Esophagus squamous epithelium (tissue), 5 donors: ENCODE results near the gene MSH2. TPM values are rescaled to one million over a fixed set of nuclear protein-coding genes. Genes with fewer than 3 reads are reported as not detected.

Source experiments
- DNase-seq: peaks from one replicate; lab custom pipeline; 2025; lab: John Stamatoyannopoulos, UW
- H3K27ac ChIP-seq, 4 donors: fragments of 200-600 bp; sonication (generic); one replicate each; pipeline ENCODE4 v1.5.1; 2016 to 2019; ENCODE audit warnings: mild to moderate bottlenecking in 1 of 4
- H3K27me3 ChIP-seq, 4 donors: fragments of 200-600 bp; sonication (generic); 1 replicate in 3 of 4; 2 replicates in 1 of 4; pipeline versions ENCODE4 v1.5.1 to v1.6.0; 2017 to 2021; ENCODE audit warnings: antibody characterized with exemption in 1 of 4
- H3K36me3 ChIP-seq, 3 donors: fragments of 200-600 bp; sonication (generic); one replicate each; pipeline ENCODE4 v1.5.1; 2016 to 2019
- H3K4me1 ChIP-seq, 3 donors: fragments of 200-600 bp; sonication (generic); one replicate each; pipeline ENCODE4 v1.5.1; 2017 to 2019
- H3K4me3 ChIP-seq, 4 donors: fragments of 200-600 bp; sonication (generic); 1 replicate in 3 of 4; 2 replicates in 1 of 4; pipeline ENCODE4 v1.5.1; 2016 to 2019; ENCODE audit warnings: mild to moderate bottlenecking in 2 of 4, moderate library complexity in 1 of 4
- H3K9me3 ChIP-seq, 3 donors: fragments of 200-600 bp; sonication (generic); one replicate each; pipeline ENCODE4 v1.5.1; 2016 to 2019
- POLR2A ChIP-seq, 4 donors: fragments of 450-650 bp; IDR thresholded peaks; one replicate each; pipeline ENCODE4 v1.6.1; 2017; ENCODE audit warnings: antibody characterized with exemption in 4 of 4, mild to moderate bottlenecking in 4 of 4, moderate library complexity in 3 of 4
- WGBS, 2 donors: methylation state at CpG; one replicate each; pipeline ENCODE4 v1.1.5; 2018; 5-methylcytosine and 5-hydroxymethylcytosine counted together
- intact Hi-C: fragments of 100-400 bp; cut with DNase I; formaldehyde crosslinking; loops from one replicate; pipeline ENCODE4 v1.15.0; 2022
- total RNA-seq, 4 donors: library from RNA; depleted of rRNA; stranded (reverse); fragments of >200 nt; gene quantifications; one replicate each; pipeline ENCODE4 v1.1.0, GENCODE V29; 2016
- TF ChIP-seq, protein P1 (sequence below), 6 experiments: fragments of 450-650 bp in 4 of 6; fragments of 200-600 bp in 2 of 6; sonication (generic) in 2 of 6; IDR thresholded peaks; one replicate each; pipeline ENCODE4 v1.5.1; 2016 to 2019; ENCODE audit warnings: antibody characterized with exemption in 6 of 6, mild to moderate bottlenecking in 4 of 6, moderate library complexity in 4 of 6
- donor health status: DM: yes; HTN: yes; CAD: no.

The MSH2 gene
- total RNA-seq, 4 donors from 2014 or later = 8.3 to 14.4 (median 12.3) TPM

DNA sequence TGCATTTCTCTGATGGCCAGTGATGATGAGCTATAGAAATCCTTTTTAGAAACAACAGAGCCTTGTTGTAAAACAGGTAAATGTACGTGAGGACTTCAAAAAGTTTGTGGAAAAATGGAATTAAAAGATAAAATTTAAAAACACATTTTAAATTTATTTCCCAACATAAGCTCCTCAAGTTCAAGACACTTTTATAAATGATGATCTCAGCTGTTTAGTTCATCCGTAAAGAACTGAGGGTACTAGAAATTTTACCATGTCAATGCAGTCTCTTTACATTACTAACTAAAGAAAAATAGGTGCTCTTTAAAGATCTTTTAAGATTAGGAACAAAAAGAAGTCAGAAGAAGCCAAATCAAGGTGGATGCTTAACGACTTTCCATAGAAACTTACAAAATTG is 52.5 kb downstream of the MSH2 start:
- TF ChIP-seq, protein P1, sequence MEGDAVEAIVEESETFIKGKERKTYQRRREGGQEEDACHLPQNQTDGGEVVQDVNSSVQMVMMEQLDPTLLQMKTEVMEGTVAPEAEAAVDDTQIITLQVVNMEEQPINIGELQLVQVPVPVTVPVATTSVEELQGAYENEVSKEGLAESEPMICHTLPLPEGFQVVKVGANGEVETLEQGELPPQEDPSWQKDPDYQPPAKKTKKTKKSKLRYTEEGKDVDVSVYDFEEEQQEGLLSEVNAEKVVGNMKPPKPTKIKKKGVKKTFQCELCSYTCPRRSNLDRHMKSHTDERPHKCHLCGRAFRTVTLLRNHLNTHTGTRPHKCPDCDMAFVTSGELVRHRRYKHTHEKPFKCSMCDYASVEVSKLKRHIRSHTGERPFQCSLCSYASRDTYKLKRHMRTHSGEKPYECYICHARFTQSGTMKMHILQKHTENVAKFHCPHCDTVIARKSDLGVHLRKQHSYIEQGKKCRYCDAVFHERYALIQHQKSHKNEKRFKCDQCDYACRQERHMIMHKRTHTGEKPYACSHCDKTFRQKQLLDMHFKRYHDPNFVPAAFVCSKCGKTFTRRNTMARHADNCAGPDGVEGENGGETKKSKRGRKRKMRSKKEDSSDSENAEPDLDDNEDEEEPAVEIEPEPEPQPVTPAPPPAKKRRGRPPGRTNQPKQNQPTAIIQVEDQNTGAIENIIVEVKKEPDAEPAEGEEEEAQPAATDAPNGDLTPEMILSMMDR (IDR thresholded peaks at IDR 0.05) = no peak
- no peak for TF ChIP-seq POLR2A (IDR thresholded peaks at IDR 0.05)

DNA sequence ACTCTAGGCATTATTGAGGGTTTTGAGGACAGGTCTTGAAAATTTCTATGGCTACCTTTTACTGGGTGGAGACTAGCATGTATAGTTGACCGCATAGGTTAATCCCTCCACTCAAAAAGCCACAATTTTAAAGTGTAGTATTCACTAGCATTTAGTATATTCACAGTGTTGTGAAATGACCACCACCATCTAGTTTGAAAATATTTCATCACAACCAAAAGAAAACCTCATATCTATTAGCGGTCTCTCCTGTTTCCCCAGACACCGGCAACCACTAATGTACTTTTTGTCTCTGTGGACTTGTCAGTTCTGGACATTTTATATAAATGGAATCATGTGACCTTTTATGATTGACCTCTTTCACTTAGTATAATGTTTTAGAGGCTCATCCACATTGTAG is 53.9 kb downstream of the MSH2 start:
- H3K27ac ChIP-seq = no peak overlapping the region
- no peaks in the 10 kb centered on the region for H3K27me3 ChIP-seq
- H3K4me1 ChIP-seq = no peaks in the 10 kb centered on the region
- DNase-seq = no peak
- H3K36me3 ChIP-seq = peaks cover 0 to 4% (median 0%) of the 10 kb centered on the region in 3 donors
- intact Hi-C loops = no loop called here
- H3K4me3 ChIP-seq = no peak overlapping the region
- no peaks in the 10 kb centered on the region for H3K9me3 ChIP-seq
- TF ChIP-seq, protein P1 (IDR thresholded peaks at IDR 0.05) = no peak
- TF ChIP-seq POLR2A (IDR thresholded peaks at IDR 0.05) = no peak
- 92 to 93% methylated on average over 3 of the region's 3 CpGs for WGBS, 2 donors

More for the DNA sequence above, 52.5 kb downstream of the MSH2 start:
- Histone ChIP-seq H3K4me3 (no peak overlapping the region), H3K36me3 (peaks cover 0 to 13% (median 0%) of the 10 kb centered on the region in 3 donors), H3K4me1 (no peaks in the 10 kb centered on the region), H3K27me3 (no peaks in the 10 kb centered on the region), H3K27ac (no peak overlapping the region), H3K9me3 (no peaks in the 10 kb centered on the region)
- intact Hi-C loops = no loop called here
- DNase-seq = no peak
- WGBS, 2 donors = 90 to 92% methylated on average over 3 of the region's 3 CpGs

DNA sequence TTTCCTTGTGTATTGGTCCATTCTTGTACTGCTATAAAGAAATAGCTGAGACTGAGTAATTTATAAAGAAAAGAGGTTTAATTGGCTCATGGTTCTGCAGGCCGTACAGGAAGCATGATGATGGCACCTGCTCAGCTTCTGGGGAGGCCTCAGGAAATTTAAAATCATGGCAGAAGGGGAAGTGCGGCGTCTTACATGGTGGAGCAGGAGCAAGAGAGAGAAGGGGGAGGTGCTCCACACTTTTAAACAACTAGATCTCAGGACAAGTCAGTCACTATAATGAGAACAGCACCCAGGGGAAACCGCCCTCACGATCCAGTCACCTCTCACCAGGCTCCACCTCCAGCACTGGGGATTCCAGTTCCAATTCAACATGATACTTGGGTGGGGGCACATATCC is 54.3 kb downstream of the MSH2 start:
- H3K9me3 ChIP-seq = no peaks in the 10 kb centered on the region
- H3K4me1 ChIP-seq = no peaks in the 10 kb centered on the region
- no peak overlapping the region for H3K27ac ChIP-seq
- intact Hi-C loops = no loop called here
- H3K4me3 ChIP-seq = no peak overlapping the region
- peaks cover 0 to 4% (median 0%) of the 10 kb centered on the region in 3 donors for H3K36me3 ChIP-seq
- DNase-seq = no peak
- no peak for TF ChIP-seq POLR2A (IDR thresholded peaks at IDR 0.05)
- TF ChIP-seq, protein P1 (IDR thresholded peaks at IDR 0.05) = no peak
- 92 to 95% methylated on average over 5 of the region's 5 CpGs for WGBS, 2 donors
- no peaks in the 10 kb centered on the region for H3K27me3 ChIP-seq

DNA sequence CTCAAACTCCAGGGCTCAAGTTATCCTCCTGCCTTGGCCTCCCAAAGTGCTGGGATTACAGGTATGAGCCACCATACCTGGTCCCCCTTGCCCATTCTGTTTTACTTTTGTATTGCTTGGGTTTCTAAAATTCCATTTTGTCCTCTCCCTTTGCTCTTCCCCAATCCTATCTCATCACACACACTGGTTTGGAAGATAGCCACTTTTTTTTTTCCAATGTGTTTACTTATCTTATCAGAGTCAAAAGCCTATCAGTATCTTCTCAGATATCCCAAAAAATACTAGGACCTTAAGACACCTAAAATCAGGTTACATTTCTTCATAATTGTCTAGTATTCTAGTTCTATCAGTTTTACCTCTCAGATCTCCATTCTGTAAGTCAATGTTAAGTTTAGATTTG is 56.1 kb downstream of the MSH2 start:
- H3K27me3 ChIP-seq = no peaks in the 10 kb centered on the region
- H3K9me3 ChIP-seq = no peaks in the 10 kb centered on the region
- H3K4me3 ChIP-seq = no peak overlapping the region
- TF ChIP-seq, protein P1 (IDR thresholded peaks at IDR 0.05) = no peak
- no peak for TF ChIP-seq POLR2A (IDR thresholded peaks at IDR 0.05)
- intact Hi-C loops = no loop called here
- no peak overlapping the region for H3K27ac ChIP-seq
- H3K4me1 ChIP-seq = no peaks in the 10 kb centered on the region
- peaks cover 0 to 18% (median 0%) of the 10 kb centered on the region in 3 donors for H3K36me3 ChIP-seq
- DNase-seq = no peak

DNA sequence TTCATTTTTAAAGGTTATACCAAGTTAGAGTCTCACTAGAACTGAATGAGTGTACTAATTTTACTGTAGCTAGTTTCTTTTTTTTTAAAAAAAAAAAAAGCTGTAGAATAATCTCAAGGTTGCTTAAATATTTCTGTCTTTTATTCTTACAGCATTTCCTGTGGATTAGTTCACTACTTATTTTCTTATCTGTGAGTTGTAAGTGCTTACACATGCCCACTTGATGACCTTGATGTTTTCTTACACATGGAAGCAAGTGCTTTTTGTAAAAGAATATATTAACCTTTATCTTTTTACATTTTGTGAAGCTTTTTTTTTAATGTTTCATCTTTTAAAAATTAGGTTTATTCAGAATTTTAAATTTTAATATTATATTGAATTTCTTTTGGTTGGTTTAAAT is 57.8 kb downstream of the MSH2 start:
- Histone ChIP-seq H3K27ac (no peak overlapping the region), H3K4me3 (no peak overlapping the region), H3K27me3 (no peaks in the 10 kb centered on the region), H3K36me3 (peaks cover 0 to 29% (median 0%) of the 10 kb centered on the region in 3 donors), H3K4me1 (no peaks in the 10 kb centered on the region), H3K9me3 (no peaks in the 10 kb centered on the region)
- intact Hi-C loops = no loop called here
- TF ChIP-seq POLR2A (IDR thresholded peaks at IDR 0.05) = no peak
- TF ChIP-seq, protein P1 (IDR thresholded peaks at IDR 0.05) = no peak
- DNase-seq = no peak
